Measurements from ENCODE around the gene ARHGEF11. TPM values are rescaled to one million over a fixed set of nuclear protein-coding genes. Genes with fewer than 3 reads are reported as not detected.

ARHGEF11 gene
- total RNA-seq, 1 experiment from 2014 or later: 38.1 TPM

- TF ChIP-seq ATF3 (CRISPR knock-in tag; conservative IDR thresholded peaks at IDR 0.05) (no peak), ZNF138 (CRISPR knock-in tag; conservative IDR thresholded peaks at IDR 0.05) (no peak), FOXP1 (CRISPR knock-in tag; IDR thresholded peaks at IDR 0.05; ENCODE audit: borderline replicate concordance) (no peak), STAT6 (CRISPR knock-in tag; conservative IDR thresholded peaks at IDR 0.05; ENCODE audit: low read depth) (no peak), TEAD1 (CRISPR knock-in tag; IDR thresholded peaks at IDR 0.05) (no peak), ZNF281 (CRISPR knock-in tag; IDR thresholded peaks at IDR 0.05) (no peak), CREM (CRISPR knock-in tag; IDR thresholded peaks at IDR 0.05) (no peak), EMX1 (CRISPR knock-in tag; IDR thresholded peaks at IDR 0.05) (no peak), TEAD4 (CRISPR knock-in tag; IDR thresholded peaks at IDR 0.05) (no peak), ZNF425 (CRISPR knock-in tag; conservative IDR thresholded peaks at IDR 0.05) (no peak), FOXJ3 (CRISPR knock-in tag; IDR thresholded peaks at IDR 0.05; ENCODE audit: borderline replicate concordance) (no peak), MXD4 (CRISPR knock-in tag; IDR thresholded peaks at IDR 0.05; ENCODE audit: borderline replicate concordance) (no peak), ARID4B (CRISPR knock-in tag; IDR thresholded peaks at IDR 0.05; ENCODE audit: borderline replicate concordance) (no peak), ESRRA (CRISPR knock-in tag; IDR thresholded peaks at IDR 0.05; ENCODE audit: borderline replicate concordance) (no peak), ATF6 (CRISPR knock-in tag; IDR thresholded peaks at IDR 0.05) (no peak)
- Mint-ChIP-seq H3K36me3 (peaks cover 75% of the 10 kb centered on the region), H3K27ac (no peak overlapping the region), H3K27me3 (ENCODE audit: low read depth) (no peaks in the 10 kb centered on the region), H3K4me3 (no peak overlapping the region), H3K4me1 (no peaks in the 10 kb centered on the region), H3K9me3 (no peaks in the 10 kb centered on the region)
- ATAC-seq: no peak
- no peak for DNase-seq (ENCODE audit: low spot score)
- ChIA-PET POLR2A (no interaction called here), CTCF (interaction anchor here (1.1 to 3.2 kb wide), 3 partner anchors 11 to 115 kb away, joined by 3 to 16 read pairs (median 4); no protein-coding TSS in a partner anchor)
Measured at GRCh38 chr1:156959414-156959813, 86.1 kb downstream of the ARHGEF11 start.
